HG03378 (cell line): Measurements from ENCODE around the gene AP2M1.
A peak's percentile ranks its signal among the peaks of the same experiment; 100 is the strongest.
"Not testable (repeated sequence)": the region's sequence is repeated elsewhere in the genome, so short reads cannot be mapped to it uniquely, and the experiment has no call there.

Experiments
- ATAC-seq: cut with Tn5 transposase; IDR thresholded peaks from one replicate; pipeline ENCODE4 v1.9.1; 2021; ENCODE audit warnings: mild to moderate bottlenecking, moderate library complexity; ENCODE audit not compliant: unreplicated experiment

AP2M1 gene

GRCh38 chr3:184174646-184175492, at the start of gene AP2M1:
Gene AP2M1, plus strand, starts transcription at chr3:184174855. Its CDS starts 2,139 bp downstream, at chr3:184176994.
- peak; percentile 94 for ATAC-seq

GRCh38 chr3:184126006-184126405, 48.6 kb upstream of the AP2M1 start:
- ATAC-seq, result no peak

- ATAC-seq, result no peak
These were observed 45.6 kb upstream of the AP2M1 start for GRCh38 chr3:184129012-184129411.

- ATAC-seq, result no peak
These were observed 41.7 kb upstream of the AP2M1 start for GRCh38 chr3:184132945-184133344.

GRCh38 chr3:184133840-184134745, 40.6 kb upstream of the AP2M1 start:
- no peak for ATAC-seq

GRCh38 chr3:184134746-184135148, 39.9 kb upstream of the AP2M1 start:
- no peak for ATAC-seq

GRCh38 chr3:184135149-184135910, 39.3 kb upstream of the AP2M1 start, which contains the start of gene EIF2B5:
Gene EIF2B5, plus strand, starts transcription at chr3:184135358. Its CDS starts 28 bp downstream, at chr3:184135386.
- ATAC-seq, result peak; percentile 84

- no peak for ATAC-seq
These were observed 38.8 kb upstream of the AP2M1 start for GRCh38 chr3:184135911-184136260.

GRCh38 chr3:184140436-184140835, 34.2 kb upstream of the AP2M1 start:
- ATAC-seq, result no peak

- no peak for ATAC-seq
These were observed 32.5 kb upstream of the AP2M1 start for GRCh38 chr3:184142199-184142598.

- ATAC-seq, result no peak
These were observed 31.3 kb upstream of the AP2M1 start for GRCh38 chr3:184143327-184143726.

- no peak for ATAC-seq
These were observed 30.1 kb upstream of the AP2M1 start for GRCh38 chr3:184144505-184144904.

- no peak for ATAC-seq
These were observed 29.5 kb upstream of the AP2M1 start for GRCh38 chr3:184145111-184145524.

GRCh38 chr3:184145751-184146270, 28.8 kb upstream of the AP2M1 start:
- ATAC-seq, result no peak

- no peak for ATAC-seq
These were observed 26.6 kb upstream of the AP2M1 start for GRCh38 chr3:184148076-184148475.

- no peak for ATAC-seq
These were observed 25.5 kb upstream of the AP2M1 start for GRCh38 chr3:184149123-184149522.

GRCh38 chr3:184149770-184150169, 24.9 kb upstream of the AP2M1 start:
- ATAC-seq, result not testable (repeated sequence)

- no peak for ATAC-seq
These were observed 19.6 kb upstream of the AP2M1 start, which contains the start of gene DVL3 for GRCh38 chr3:184154885-184155643. Gene DVL3, plus strand, starts transcription at chr3:184155377. Its CDS starts 259 bp downstream, at chr3:184155636.

- no peak for ATAC-seq
These were observed 18.8 kb upstream of the AP2M1 start for GRCh38 chr3:184155644-184156521.
